GM18498 (cell line): Measurements from ENCODE around the gene SURF2.

Experiments used
- ATAC-seq: cut with Tn5 transposase; IDR thresholded peaks from one replicate; pipeline ENCODE4 v1.9.1; 2021; ENCODE audit warnings: mild to moderate bottlenecking, moderate library complexity; ENCODE audit not compliant: unreplicated experiment

SURF2 gene

DNA sequence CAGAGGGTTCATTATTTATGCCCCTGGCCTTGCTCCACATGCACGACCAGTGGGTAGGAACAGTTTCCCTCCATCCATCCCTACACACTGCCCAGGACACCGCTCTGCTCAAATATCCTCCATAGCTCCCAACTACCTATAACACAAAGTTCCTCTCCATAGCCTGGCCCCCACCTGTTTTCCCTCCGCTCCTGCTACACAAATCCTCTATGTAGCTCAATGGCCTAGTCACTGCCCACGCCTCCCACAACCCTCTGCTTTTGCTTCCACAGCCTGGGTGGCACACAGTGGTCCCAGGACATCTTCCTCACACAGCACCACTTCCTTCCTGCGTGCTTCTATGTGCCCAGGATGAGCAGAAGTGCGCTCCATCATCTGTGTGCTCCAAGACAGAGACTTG lies 41.0 kb downstream of the SURF2 start:
- ATAC-seq = no peak

DNA sequence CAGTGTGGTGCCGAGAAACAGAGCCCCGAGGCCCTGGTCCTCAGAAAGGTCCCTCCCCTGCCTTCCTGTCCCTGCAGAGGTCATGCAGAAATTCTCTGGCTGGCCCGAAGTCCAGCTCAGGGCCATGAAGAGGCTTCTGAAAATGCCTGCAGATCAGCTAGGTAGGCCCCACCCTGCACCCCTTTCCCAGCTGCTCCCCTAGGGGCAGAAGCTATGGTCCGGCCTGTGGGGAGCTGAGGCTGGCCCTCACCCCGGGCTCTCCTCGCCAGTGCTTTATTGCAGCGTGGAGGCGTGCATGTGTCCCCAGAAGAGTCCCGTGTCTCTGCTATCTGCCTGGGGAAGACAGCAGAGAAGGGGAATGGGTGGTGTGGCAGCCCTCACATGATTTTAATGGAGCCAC lies 41.5 kb downstream of the SURF2 start:
- no peak for ATAC-seq

DNA sequence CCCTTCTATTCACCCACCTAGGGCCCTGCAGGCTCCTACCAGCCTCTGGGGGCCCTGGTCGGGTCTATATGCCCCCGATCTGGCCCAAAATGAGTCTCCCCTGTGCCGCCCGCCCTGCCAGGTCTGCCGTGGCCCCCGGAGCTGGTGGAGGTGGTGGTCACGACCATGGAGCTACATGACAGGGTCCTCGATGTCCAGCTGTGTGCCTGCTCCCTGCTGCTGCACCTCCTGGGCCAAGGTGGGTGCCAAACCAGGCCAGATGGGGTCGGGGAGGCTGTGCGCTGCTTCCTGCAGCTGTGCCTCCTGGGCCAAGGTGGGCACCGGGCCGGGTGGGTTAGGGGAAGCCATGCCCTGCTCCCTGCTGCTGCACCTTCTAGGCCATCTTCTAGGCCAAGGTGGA lies 43.9 kb downstream of the SURF2 start:
- no peak for ATAC-seq

DNA sequence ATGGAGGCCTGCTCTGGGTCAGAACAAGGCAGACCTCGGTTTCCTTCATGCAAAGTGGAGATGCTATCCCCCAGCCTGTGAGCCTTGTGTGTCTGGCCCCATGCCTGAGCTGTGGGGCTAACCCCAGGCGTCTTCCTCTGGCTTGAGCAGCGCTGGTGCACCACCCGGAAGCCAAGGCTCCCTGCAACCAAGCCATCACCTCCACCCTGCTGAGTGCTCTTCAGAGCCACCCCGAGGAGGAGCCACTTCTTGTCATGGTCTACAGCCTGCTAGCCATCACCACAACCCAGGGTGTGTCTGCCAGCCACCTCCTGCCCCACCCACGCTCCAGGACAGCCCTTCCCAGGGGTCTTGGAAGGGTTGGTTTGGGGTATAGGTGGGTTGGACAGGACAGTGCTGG lies 45.2 kb downstream of the SURF2 start:
- ATAC-seq = no peak

DNA sequence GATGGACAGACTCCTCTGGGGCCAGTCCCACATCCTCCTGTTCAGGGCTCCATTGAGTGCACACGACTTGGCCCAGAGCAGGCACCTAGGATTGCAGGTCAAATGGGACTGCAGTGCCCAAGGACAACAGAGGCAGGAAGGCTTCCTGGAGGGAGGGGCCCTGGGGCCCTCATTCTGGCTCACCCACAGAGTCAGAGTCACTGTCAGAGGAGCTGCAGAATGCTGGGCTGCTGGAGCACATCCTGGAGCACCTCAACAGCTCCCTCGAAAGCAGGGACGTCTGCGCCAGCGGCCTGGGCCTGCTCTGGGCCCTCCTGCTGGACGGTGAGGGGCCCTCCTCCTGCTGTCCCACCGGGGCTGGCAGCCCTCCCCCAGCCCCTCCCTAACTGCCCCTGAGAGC lies 46.3 kb downstream of the SURF2 start:
- ATAC-seq = no peak

DNA sequence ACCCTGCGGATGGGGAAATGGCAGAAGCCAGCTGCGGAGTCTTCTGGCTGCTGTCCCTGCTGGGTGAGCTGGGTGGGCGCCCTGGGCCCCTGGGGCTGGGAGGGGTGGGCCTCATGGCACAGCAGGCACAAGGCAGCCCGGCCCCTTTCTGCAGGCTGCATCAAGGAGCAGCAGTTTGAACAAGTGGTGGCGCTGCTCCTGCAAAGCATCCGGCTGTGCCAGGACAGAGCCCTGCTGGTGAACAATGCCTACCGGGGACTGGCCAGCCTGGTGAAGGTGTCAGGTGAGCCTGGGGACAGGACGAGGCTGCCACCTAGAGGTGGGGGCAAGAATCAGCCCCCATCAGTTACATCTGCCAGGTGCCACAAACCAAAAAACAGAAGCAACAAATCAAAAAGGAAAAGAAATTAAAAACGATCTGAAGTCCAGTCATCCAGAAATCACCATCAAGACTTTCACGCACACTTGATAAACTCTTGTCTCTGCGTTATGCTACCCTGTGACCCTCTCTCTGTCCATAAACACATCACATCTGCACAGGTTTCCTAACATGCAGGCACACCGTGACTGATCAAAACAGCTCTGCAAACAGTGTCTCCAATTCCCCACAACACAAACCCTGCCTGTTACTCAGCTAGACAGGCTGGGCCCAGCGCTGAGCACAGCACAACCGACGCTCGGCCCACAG lies 47.6 kb downstream of the SURF2 start:
- ATAC-seq = no peak

DNA sequence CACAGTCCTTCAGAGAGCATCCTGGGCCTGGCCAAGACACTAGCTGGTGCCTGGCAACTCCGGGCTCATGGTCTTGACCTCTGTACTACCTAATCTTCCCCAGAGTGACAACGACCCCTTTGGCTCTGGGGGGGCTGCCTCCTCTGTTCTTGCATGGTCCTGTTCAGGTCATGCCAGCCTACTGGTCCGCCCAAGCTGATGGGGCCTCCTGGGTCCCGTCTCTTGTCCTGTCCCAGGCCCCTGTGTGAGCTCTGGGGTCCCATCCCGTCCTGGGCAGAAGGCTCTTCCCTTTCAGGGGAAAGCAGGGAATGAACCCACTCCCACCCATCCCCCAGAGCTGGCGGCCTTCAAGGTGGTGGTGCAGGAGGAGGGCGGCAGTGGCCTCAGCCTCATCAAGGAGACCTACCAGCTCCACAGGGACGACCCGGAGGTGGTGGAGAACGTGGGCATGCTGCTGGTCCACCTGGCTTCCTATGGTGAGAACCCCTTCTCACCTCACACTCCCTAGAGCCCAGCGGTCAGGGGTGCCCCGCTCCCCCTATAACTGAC lies 48.2 kb downstream of the SURF2 start:
- ATAC-seq = no peak

DNA sequence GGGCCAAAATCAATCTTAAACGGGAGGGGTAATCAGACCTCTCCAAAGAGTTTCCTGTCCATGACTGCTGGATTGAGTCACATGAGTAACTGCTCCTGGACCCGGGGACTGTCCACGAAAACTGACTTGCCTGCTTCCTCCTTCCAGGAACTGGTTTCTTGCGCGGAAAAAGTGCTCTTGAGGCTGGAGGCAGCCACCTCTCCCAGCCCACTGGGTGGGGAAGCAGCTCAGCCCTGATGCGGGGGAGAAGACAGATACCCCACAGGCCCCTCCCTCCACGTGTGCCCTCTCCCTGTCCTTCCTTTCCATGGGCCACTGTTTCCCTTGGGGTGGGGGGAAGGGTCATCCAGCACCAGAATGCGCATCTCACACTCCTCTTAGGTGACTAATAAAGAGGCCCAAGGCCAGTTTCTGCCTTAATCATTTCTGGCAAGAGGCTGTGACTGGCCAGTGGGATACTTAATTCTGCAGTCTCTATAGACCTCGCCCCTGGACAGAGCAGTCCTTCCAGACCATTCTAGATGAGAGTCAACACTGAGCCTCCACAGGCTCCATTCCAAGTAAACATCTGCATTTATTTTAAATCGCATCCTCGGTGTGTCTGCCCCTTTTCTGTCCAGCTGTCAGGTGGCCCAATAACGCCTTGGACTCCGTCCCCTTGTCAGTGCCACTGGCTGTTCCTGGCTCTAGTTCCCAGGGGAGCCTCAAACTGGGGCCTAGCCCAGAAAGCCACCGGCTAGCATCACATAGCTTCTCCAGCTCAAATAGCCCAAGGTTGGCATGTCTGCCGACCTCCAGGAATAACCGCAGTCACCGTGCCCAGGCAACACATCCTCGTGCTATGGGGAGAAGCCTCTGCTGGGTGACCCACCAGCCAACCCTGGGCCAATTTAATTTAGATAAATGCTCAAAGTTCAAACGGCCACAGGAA lies 49.4 kb downstream of the SURF2 start:
- ATAC-seq = no peak

DNA sequence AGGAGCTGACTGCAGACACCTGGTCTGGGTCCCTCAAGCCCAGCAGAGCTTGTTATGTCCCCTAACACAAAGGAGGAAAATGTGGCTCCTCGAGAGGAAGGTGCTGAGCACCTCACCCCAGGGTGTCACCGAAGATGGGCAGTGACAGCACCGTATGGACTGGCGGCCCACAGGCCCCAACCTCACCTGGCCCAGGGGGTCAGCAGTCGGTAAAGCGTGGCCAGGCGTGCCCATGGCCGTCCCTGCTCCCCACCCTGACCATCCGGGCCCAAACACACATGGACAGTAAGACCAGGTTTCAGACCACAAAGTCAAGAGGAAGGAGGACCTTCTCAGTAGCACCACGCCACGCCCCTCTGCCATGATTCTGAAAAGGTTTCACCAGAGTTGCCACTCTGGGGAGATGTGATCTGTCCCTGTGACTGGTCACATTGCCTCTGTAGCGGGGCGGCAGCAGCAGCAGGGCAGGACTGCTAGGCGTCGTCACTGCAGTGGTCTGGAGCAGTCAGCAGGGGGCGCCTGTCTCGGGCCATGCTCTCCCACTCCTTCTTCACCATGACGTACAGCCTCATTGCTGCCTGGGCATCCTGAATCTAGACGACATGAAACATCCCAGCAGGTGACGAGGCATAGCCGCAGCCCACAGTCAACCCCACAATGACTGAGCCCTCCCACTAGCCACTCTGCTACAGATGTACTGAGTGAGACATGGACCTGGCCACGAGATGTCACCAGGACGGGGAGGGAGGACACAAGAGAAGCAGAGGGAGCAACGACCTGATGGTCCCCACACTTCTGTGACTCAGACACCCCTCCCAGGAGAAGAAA lies 50.3 kb downstream of the SURF2 start:
- ATAC-seq = peak; percentile 54

DNA sequence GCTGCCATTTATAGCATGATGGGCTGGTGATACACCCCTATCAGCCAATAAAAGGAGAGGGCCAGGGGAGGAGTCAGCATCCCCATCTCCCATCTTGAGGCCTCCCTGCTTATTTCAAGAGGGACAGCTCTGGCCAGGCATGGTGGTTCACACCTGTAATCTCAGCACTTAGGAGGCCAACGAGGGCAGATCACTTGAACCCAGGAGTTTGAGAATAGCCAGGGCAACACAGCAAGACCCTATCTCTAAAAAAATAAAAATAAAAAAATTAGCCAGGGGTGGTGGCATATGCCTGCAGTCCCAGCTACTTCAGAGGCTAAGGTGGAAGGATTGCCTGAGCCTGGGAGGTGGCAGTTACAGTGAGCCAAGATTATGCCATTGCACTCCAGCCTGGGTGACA lies 51.7 kb downstream of the SURF2 start:
- no peak for ATAC-seq
